NCI-H1436 (cell line): ENCODE measurements around the gene OR9Q2.
"Not testable (repeated sequence)": the region's sequence is repeated elsewhere in the genome, so short reads cannot be mapped to it uniquely, and the experiment has no call there.

ENCODE experiments used
- DNase-seq: peaks from one replicate; lab custom pipeline; 2025; lab: John Stamatoyannopoulos, UW

Gene OR9Q2, protein sequence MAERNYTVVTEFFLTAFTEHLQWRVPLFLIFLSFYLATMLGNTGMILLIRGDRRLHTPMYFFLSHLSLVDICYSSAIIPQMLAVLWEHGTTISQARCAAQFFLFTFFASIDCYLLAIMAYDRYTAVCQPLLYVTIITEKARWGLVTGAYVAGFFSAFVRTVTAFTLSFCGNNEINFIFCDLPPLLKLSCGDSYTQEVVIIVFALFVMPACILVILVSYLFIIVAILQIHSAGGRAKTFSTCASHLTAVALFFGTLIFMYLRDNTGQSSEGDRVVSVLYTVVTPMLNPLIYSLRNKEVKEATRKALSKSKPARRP

DNA sequence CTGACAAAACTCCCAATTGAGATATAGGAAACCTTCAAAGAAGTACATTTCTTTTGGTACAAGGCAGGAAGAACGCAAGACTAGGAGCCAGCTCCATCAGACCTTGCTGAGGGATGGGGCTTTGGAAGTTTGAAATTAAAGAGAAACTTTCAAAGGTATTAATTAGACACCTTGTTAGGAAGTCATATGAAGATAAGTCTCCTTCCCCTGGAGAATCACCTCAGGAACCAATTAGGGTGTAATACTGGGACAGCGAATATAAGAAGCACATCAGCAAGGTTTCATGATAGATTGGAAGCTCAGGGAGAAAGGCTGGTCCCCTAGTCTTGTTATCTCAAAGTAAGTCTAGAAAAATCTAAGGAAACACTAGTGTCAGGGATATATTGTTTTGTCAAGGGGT is at the start of gene OR9Q2:
OR9Q2 (plus strand) TSS at position 301 of the 400 bp plus-strand sequence. CDS start 1,421 bp downstream, outside the sequence.
- no peak for DNase-seq

DNA sequence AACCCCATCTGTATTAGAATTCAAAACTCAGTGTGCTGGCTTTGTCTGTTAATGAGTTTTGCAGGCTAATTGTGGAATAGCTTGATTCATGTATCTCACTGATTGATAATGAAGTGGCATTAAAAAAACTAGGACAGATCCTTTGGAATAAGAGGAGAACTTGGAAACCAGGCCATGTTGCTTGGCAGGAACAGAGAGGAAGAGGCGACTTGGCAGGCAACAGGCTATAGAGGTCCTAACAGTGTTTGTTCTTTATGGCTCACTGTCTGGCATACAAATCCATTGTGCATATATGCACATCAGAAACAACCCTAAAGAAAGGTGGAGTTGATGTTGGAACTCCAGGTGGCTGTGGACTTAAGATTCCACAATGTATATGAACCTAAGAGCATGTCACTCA is 46.1 kb upstream of the OR9Q2 start:
- no peak for DNase-seq

DNA sequence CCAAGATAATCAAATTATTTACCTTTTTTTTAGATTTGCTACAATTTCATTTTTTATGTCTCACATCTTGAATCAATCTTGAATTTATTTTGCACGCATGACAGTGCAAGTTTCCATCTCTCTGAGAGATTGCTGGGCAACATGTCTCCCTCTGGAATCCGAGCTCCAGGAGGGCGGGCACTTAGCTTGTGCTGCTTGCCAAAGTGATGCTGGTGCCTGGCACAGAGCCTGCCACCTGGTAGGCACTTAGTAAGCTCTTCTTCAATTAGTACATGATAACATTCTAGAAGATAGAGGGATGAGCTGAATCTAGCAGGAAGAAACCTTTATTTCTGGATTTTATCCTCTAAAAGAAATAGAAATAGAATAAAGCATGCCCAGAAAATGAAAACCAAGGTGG is 36.1 kb upstream of the OR9Q2 start:
- DNase-seq: no peak

DNA sequence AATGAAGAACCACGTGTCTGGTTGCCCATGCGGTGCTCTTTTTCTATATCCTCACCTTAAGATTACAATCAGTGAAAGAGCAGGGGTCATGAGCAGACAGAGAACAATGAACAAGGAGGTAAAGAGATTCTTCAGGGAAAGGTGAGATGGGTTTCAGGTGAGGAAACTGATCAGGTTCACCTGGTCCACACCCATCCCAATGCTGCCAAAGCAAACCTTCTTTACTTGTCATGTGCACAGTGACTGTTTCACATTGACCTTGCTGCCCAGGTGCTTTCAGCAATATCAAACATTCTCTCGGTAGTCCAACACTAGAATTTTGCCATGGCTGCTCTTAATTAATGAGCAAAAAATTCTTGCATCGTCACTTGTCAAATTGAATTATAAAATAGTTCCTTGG is 24.5 kb upstream of the OR9Q2 start:
- no peak for DNase-seq

DNA sequence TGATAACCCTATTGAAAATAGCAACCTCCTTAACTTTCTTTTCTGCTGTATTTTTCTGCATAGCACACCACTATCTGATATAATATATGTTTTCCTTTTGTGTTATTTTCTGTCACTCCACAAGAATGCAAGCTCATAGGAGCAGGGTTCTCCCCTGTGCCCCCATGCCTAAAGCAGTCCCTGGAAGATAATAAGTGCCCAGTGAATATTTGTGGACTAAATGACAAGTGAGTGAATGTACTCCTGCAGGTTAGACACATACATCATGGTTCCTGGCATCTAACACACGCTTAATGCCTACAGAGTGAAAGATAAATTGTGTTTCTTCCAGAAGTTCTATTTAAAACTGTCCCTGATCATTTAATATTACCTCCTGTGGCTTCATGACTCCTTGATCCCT is 23.9 kb upstream of the OR9Q2 start:
- DNase-seq: no peak

DNA sequence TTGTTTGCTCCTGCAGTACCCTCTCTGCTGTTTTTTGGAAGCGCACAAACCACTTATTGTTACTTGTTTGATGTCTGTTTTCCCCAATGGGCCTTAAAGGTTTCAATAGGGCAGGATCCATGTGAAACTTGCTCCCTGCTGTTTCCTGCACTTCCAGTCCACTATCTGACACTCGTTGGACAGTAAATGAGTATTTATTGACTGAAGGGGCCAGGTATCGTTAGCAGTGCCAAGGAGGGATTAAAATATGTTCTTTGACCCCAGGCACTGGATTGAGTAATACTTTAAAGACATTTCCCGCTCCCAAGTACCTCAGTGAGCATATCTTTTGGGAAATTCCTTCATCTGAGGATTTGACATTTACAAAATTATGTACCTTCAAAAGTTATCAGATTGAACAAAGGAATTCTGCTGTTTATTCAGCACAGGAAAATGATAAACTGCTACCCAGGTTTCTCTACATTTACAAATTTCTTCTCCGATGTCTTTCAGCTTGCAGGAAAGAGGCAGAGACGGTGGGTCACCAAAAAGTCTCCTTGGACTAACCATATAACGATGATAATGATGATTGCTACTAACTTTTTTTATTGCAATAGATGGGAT is 23.3 kb upstream of the OR9Q2 start:
- DNase-seq: no peak

DNA sequence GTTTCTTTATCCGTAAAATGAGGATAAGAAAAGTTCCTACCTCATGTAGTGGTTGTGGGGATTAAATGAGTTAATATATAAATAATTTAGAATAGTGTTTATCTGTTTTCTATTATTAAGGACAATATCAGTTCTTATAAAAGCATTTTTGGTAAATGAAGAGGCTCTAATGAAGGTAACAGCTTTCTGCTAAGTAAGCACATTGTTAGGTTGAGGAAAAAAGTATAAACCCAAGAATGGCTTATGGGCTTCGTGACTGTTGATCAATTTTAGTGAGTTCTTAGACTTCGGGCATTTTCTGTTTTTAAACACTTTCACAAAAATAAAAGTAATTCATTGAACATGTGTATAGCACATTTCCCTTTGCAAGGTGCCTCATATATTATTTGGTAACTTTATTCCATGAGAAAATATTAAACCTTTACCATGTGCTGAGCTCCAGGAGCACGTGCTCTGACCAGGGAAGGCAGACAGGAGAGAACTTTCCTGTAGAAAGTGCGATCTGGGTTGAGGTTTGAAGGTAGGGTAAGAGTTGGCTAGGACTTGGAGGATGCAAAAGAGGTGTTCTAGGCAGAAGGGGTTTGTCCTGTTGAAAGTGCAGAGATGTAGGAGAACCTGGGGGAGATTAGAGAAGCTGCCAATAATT is 11.3 kb upstream of the OR9Q2 start:
- DNase-seq: no peak

DNA sequence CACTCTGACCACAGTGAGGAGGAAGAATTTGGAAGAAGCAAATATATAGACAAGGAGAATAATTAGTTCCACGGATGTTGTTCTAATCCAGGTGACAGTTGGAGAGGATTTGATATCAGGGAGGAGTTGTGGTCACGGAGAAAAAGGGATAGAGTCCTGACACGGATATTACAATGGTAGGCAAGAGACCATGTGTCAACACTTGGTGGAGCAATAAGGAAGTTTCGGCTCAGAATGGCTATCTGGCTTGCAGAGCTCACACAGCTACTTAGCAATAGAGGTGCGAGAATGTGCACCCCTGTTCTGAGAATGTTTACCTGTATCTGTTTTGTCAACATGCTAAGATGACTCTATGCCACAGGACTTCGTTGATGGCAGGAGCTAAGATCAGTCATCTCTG is 10.4 kb upstream of the OR9Q2 start:
- DNase-seq: no peak

DNA sequence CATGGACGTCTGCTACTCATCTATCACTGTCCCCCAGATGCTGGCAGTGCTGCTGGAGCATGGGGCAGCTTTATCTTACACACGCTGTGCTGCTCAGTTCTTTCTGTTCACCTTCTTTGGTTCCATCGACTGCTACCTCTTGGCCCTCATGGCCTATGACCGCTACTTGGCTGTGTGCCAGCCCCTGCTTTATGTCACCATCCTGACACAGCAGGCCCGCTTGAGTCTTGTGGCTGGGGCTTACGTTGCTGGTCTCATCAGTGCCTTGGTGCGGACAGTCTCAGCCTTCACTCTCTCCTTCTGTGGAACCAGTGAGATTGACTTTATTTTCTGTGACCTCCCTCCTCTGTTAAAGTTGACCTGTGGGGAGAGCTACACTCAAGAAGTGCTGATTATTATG is 9.2 kb upstream of the OR9Q2 start:
- no peak for DNase-seq

DNA sequence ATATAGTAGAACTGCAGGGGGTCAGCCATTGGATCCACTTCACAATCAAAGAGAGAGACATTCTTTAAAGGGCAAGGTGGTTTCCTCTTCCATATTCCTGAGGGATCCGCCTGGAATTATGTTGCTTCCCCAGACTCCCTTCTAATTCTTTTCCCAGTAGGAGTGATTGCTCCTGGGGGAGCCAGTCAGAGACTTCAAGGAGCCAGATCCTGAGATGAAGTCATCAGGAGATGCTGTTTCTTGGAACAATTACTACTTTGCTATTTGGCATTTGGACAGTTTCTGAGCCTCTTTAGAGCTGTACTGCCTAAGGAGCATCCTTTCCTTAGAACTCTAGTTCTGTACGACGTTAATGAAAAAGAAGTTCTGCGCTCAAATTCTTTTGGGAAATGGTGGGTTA is 1.9 kb upstream of the OR9Q2 start:
- no peak for DNase-seq

DNA sequence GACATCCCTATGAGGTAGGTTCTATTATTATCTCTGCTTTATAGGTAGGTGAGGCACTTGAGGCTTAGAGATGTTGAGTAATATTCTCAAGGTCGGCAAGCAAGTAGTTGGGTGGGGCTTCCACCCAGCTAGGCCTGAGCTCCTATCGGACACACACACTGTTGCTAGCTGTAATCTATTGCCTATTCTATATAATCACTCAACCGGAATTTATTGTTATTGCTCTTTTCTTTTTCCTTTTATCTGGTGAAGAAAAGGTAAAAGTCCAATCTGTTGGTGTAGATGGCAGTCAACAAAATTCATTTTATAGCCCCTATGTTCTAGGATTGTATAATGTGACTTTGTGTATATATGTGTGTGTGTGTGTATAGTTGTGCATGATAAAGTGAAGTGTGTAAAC is 3.4 kb downstream of the OR9Q2 start:
- no peak for DNase-seq

DNA sequence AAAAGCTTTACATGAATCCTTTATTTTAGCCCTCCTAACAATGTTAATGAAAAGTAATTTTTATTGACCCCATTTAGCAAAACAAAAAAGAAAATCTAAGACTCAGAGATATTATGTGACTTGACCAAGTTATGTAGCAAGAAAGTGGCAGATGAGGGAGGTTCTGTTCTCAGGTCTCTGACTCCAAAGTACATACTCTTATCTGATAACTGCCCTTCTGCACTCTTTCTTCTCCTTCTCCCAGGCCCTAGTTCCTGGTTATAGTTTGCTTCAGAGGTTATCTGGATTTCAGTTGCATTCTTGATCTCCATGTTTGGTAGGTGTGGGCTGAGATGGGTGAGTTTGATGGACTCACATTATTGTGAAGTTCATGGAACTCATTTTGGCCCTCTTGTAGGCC is 4.5 kb downstream of the OR9Q2 start:
- no peak for DNase-seq

DNA sequence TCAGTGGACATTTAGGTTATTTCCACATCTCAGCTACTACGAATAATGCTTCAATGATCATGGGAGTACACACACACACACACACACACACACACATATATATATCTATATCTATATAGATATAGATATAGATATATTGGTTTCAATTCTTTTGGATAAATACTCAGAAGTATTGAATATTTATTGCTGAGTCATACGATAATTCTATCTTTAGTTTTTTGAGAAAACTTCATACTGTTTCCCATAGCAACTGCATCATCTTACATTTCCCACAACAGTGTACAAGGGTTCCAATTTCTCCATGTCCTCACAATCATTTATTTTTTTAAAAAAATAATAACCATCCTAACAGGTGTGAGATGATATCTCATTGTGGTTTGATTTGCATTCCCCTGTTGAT is 7.1 kb downstream of the OR9Q2 start:
- no peak for DNase-seq

DNA sequence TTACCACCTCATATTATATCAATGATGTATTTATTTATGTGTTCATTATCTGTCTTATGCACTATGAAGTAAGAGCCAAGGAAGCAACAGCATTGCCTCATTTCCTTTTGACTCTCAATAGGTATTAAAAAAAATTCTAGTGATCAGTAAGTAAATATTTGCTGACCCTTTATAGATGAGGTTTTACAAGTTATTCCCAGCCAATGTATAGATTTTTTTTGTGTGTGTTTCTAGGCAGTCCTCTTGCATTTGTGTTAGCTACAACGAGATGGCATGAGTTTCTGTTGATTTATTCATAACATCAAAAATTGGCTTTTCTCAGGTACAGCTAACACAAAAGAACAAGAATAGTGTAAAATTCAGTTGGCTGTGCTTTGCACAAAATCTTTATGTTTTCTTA is 10.4 kb downstream of the OR9Q2 start:
- DNase-seq: no peak

DNA sequence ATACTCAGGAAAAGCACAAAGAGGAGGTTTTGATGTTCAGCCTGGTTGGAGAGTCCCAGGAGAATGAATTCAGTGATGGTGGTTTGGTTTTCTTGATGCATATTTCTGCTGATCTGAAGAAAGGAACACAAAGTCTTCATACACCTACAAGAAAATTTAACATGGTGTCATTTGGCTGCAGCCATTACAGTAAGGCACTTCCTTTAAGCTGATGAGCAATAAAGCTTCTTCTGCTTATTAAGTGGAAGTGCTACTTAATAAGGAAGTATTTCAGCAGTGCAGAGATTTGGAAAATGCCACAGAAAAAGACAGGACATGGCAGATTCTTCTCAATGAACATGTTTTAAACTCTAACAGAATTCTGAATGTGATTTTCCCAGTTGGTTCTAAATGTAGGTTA is 15.2 kb downstream of the OR9Q2 start, which contains the start of gene OR1S2:
OR1S2 (minus strand) TSS at position 101 of the 400 bp plus-strand sequence; CDS start at position 101, 0 bp downstream.
- DNase-seq: no peak

DNA sequence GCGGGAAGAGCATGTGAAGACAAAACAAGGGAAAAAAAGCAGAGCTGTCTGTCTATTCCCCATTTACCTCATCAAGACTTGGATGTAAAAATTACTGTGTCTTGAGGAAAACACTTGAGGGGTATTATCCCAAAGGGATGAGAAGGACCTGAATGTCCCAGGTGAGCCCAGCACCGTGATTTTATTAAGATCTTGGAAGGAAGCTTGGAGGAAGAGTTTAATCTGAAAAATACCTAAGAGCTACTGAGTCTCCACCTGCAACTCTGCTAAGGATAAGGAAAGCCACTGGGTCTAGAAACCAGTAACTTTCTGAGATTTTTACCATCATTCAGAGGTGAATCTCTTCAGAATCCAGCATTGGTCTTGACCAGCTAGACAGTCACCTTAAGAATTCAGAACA is 23.6 kb downstream of the OR9Q2 start, which contains the start of gene OR1S1:
OR1S1 (plus strand) TSS at position 301 of the 400 bp plus-strand sequence.
- not testable (repeated sequence) for DNase-seq

DNA sequence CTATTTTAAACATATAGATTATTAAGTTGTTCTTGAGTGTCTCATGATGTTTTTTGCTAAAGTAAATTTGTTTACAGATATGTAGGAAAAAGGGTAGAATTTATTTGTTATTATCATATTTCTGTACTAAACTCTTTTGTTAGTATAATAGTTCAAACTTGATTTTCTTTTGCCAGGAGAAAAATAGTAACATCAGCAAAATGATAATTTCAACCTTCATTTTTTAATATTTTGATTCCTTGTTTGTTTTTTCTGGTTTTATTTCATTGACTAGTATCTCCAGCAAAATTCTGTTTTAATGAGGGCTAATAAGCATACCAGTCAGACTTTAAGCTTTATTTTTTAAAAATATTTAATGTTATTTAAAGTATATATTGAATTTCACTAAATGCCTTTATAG is 27.6 kb downstream of the OR9Q2 start:
- DNase-seq: no peak

DNA sequence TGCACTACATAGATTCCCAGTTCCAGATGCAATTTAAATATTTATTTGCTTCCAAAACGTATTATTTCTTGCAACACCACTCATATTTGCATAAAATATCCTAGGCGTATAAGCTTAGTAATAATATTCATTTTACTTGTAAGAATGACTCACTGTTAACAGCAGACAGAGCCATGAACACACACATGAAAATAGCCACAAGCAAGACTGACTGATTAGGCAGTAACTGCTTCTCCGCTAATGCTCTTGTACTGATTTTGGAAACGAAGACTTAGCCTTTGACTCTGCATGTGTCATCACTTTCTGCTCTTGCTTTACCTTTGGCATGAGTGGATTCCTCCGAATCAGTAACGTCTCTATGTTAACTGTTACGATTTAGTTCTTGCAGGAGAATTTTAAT is 33.9 kb downstream of the OR9Q2 start:
- DNase-seq: no peak

DNA sequence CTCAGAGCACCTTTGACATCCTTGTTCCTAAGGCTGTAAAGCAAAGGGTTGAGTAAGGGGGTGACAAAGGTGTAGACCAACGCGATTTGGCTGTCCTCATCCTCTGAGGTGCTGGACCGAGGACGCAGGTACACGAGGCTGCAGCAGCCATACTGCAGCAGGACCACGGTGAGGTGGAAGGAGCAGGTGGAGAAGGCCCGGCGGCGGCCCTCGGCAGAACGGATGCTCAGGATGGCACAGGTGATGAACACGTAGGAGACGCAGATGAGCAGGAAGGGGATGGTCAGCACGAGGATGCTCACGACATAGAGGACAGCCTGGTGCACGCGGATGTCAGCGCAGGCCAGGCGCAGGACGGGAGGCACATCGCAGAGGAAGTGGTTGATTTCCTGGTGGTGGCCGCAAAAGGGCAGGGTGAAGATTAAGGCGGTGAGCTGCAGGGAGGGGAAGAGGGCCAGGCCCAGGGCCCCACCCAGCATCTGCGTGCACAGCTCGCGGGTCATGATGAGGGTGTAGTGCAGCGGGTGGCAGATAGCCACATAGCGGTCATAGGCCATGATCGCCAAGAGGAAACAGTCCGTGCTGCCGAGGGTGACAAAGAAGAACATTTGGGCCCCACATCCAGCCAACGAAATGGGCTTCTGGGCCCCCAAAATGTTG is 39.2 kb downstream of the OR9Q2 start:
- DNase-seq: no peak
